Activated T-cell treated with anti-CD3 and anti-CD28 coated beads, Interleukin-2, amount 50 U/mL, for 4 hours (primary cell): ENCODE results near the gene SYT17. TPM values are rescaled to one million over a fixed set of nuclear protein-coding genes. Genes with fewer than 3 reads are reported as not detected.

Experiments
- ATAC-seq, 2 donors: fragments of 200-7000 bp; cut with Tn5 transposase; one replicate each; pipeline ENCODE4 v1.10.0; 2021
- DNase-seq: peaks from one replicate; pipeline ENCODE4 v3.0.0-alpha.2; 2020
- H3K27me3 Mint-ChIP-seq: one replicate; pipeline ENCODE4 v1.8.0; 2021; ENCODE audit warnings: low read depth, mixed read lengths
- H3K36me3 Mint-ChIP-seq: one replicate; pipeline ENCODE4 v1.8.0; 2022; ENCODE audit warnings: mixed read lengths; ENCODE audit not compliant: insufficient read depth
- H3K4me1 Mint-ChIP-seq: one replicate; pipeline ENCODE4 v1.8.0; 2021; ENCODE audit warnings: low read depth, mixed read lengths
- H3K4me3 Mint-ChIP-seq: one replicate; pipeline ENCODE4 v1.8.0; 2021; ENCODE audit warnings: mild to moderate bottlenecking, moderate library complexity, mixed read lengths
- H3K9me3 Mint-ChIP-seq: one replicate; pipeline ENCODE4 v1.8.0; 2021; ENCODE audit warnings: mixed read lengths
- total RNA-seq, 3 donors: library from RNA; stranded (reverse); gene quantifications; one replicate each; pipeline ENCODE4 v1.2.1, GENCODE V29; 2021

Gene SYT17
- total RNA-seq, 3 donors from 2014 or later, result 0.19 to 0.30 (median 0.29) TPM

GRCh38 chr16:19151310-19151709, 16.7 kb upstream of the SYT17 start:
- H3K36me3 Mint-ChIP-seq, result no peaks in the 10 kb centered on the region
- H3K4me3 Mint-ChIP-seq, result no peak overlapping the region
- H3K4me1 Mint-ChIP-seq, result no peaks in the 10 kb centered on the region
- DNase-seq (no peak), ATAC-seq (no peak)
- H3K9me3 Mint-ChIP-seq, result peaks cover 7% of the 10 kb centered on the region
- peaks cover 14% of the 10 kb centered on the region for H3K27me3 Mint-ChIP-seq

- no peaks in the 10 kb centered on the region for H3K36me3 Mint-ChIP-seq
- ATAC-seq, result no peak
- H3K4me3 Mint-ChIP-seq, result no peak overlapping the region
- H3K27me3 Mint-ChIP-seq, result peaks cover 16% of the 10 kb centered on the region
- peaks cover 11% of the 10 kb centered on the region for H3K9me3 Mint-ChIP-seq
- DNase-seq, result no peak
- no peaks in the 10 kb centered on the region for H3K4me1 Mint-ChIP-seq
Measured at GRCh38 chr16:19152042-19152441, 16.0 kb upstream of the SYT17 start.

- H3K4me3 Mint-ChIP-seq, result no peak overlapping the region
- H3K27me3 Mint-ChIP-seq, result peaks cover 16% of the 10 kb centered on the region
- no peak for DNase-seq
- ATAC-seq, result no peak
- peaks cover 7% of the 10 kb centered on the region for H3K9me3 Mint-ChIP-seq
- no peaks in the 10 kb centered on the region for H3K36me3 Mint-ChIP-seq
- no peaks in the 10 kb centered on the region for H3K4me1 Mint-ChIP-seq
Measured at GRCh38 chr16:19153876-19154275, 14.2 kb upstream of the SYT17 start.

GRCh38 chr16:19162085-19162484, 6.0 kb upstream of the SYT17 start:
- H3K4me1 Mint-ChIP-seq, result no peaks in the 10 kb centered on the region
- H3K27me3 Mint-ChIP-seq, result peaks cover 4% of the 10 kb centered on the region
- H3K36me3 Mint-ChIP-seq, result no peaks in the 10 kb centered on the region

GRCh38 chr16:19163215-19163614, 4.8 kb upstream of the SYT17 start:
- no peaks in the 10 kb centered on the region for H3K36me3 Mint-ChIP-seq
- no peaks in the 10 kb centered on the region for H3K4me1 Mint-ChIP-seq
- peaks cover 5% of the 10 kb centered on the region for H3K9me3 Mint-ChIP-seq
- H3K27me3 Mint-ChIP-seq, result peaks cover 5% of the 10 kb centered on the region
- no peak for ATAC-seq
- no peak overlapping the region for H3K4me3 Mint-ChIP-seq
- no peak for DNase-seq

More at GRCh38 chr16:19162085-19162484, 6.0 kb upstream of the SYT17 start:
- no peak for DNase-seq
- no peak for ATAC-seq
- Mint-ChIP-seq H3K9me3 (peaks cover 5% of the 10 kb centered on the region), H3K4me3 (no peak overlapping the region)

GRCh38 chr16:19164285-19164684, 3.8 kb upstream of the SYT17 start:
- Mint-ChIP-seq H3K27me3 (peaks cover 7% of the 10 kb centered on the region), H3K9me3 (peaks cover 5% of the 10 kb centered on the region), H3K4me3 (no peak overlapping the region), H3K36me3 (no peaks in the 10 kb centered on the region), H3K4me1 (no peaks in the 10 kb centered on the region)
- DNase-seq (no peak), ATAC-seq (no peak)

DNA sequence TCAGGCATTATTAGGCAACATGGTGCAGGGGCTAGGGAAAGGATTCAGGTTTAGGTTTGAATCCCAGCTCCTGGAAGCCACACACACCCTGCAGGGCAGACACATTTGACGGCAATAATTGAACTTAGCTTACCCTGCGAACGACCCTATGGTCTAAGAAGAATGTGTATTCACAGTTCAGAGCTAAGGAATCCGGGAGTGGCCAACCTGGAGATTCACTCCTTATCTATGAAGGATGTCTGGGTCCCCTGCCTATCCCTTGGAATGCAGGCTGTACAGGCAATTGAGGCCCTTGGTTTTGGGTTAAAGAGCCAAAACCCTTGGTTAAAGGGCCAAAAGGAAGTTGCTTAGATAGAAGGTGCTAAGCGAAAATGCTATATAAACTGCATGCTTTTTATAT, 2.9 kb upstream of the SYT17 start:
- H3K27me3 Mint-ChIP-seq, result peaks cover 15% of the 10 kb centered on the region
- H3K4me3 Mint-ChIP-seq, result no peak overlapping the region
- no peak for DNase-seq
- ATAC-seq, result no peak
- H3K4me1 Mint-ChIP-seq, result no peaks in the 10 kb centered on the region
- H3K9me3 Mint-ChIP-seq, result peaks cover 5% of the 10 kb centered on the region
- no peaks in the 10 kb centered on the region for H3K36me3 Mint-ChIP-seq

GRCh38 chr16:19166500-19166899, 1.5 kb upstream of the SYT17 start:
- Mint-ChIP-seq H3K36me3 (no peaks in the 10 kb centered on the region), H3K4me1 (no peaks in the 10 kb centered on the region), H3K4me3 (no peak overlapping the region), H3K27me3 (peaks cover 18% of the 10 kb centered on the region), H3K9me3 (peaks cover 5% of the 10 kb centered on the region)
- no peak for ATAC-seq
- DNase-seq, result no peak

DNA sequence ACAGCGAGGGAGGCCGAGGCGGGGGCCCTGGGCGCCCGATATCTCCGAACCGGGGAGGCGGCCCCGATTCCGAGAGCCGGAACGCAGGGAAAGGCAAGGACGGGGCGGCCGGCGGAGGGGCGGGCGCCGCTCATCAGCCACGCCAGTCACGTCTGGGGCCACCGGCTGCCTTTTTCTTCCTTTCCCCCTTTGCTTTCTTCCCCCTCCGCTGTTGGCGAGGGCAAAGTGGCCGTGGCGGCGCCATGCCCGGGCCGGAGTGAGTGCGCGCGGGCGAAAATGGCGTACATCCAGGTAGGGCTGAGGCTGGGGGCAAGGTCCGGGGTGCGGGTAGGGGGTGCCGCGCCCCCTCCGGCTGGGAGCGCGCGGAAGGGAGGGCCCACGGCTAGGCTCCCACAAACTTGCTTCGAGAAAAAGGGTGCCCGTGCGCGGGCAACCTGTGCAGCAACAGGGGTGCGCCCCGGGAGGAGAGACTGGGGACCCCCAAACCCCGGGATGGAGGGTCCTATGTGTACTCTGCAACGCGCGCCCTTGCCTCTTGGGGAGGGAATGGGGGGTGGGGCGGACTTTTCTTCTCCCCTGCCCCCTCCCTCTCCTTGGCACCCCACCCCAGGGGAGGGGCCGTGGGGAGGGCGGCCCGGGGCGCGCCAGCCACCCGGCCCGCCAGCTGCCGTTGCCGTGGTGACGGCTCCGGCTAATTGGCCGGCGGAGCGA, 486 bp downstream of the SYT17 start:
- DNase-seq (no peak), ATAC-seq (no peak)
- Mint-ChIP-seq H3K27me3 (peaks cover 24% of the 10 kb centered on the region), H3K9me3 (no peaks in the 10 kb centered on the region), H3K4me3 (no peak overlapping the region), H3K4me1 (no peaks in the 10 kb centered on the region), H3K36me3 (no peaks in the 10 kb centered on the region)

GRCh38 chr16:19169082-19169639, 1.1 kb downstream of the SYT17 start:
- no peaks in the 10 kb centered on the region for H3K9me3 Mint-ChIP-seq
- H3K36me3 Mint-ChIP-seq, result no peaks in the 10 kb centered on the region
- ATAC-seq (no peak), DNase-seq (no peak)
- no peaks in the 10 kb centered on the region for H3K4me1 Mint-ChIP-seq
- no peak overlapping the region for H3K4me3 Mint-ChIP-seq
- H3K27me3 Mint-ChIP-seq, result peaks cover 28% of the 10 kb centered on the region

GRCh38 chr16:19170043-19170655, 2.1 kb downstream of the SYT17 start:
- Mint-ChIP-seq H3K4me1 (no peaks in the 10 kb centered on the region), H3K4me3 (no peak overlapping the region), H3K36me3 (no peaks in the 10 kb centered on the region), H3K9me3 (no peaks in the 10 kb centered on the region), H3K27me3 (peaks cover 31% of the 10 kb centered on the region)
- DNase-seq (no peak), ATAC-seq (no peak)

DNA sequence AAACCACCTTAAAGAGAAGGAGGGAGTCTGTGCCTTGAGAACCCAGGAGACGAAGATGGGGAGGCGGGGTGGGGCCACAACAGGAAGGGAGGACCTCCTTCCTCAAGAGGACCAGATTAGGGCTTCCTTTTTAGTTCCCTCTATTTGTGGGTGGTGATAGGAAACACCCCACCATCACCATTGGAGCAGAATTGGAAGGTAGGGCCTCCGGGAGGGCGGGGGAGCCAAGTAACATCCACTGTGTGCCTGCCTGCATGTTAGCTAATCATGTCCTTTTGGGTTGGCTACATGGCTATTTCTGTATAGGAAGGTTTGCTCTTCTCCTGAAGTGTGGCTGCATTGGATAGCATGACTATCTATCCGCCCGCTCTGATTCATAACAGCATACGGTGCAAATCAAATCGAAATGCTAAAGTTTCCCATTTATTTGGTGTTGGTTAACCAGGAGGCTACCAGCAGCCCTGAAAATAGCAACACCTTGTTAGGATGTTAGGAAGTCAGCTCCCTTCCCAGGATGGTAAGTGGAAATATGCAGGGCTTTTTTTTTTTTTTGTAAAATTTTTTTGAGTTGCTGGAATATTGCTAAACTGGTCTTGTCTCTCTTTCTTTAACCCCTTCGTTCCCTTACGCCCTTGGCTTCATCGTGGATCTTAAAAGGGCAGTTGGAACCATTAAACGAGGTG, 4.2 kb downstream of the SYT17 start:
- DNase-seq (no peak), ATAC-seq (no peak)
- H3K4me1 Mint-ChIP-seq, result no peaks in the 10 kb centered on the region
- H3K4me3 Mint-ChIP-seq, result no peak overlapping the region
- H3K36me3 Mint-ChIP-seq, result no peaks in the 10 kb centered on the region
- H3K9me3 Mint-ChIP-seq, result no peaks in the 10 kb centered on the region
- peaks cover 28% of the 10 kb centered on the region for H3K27me3 Mint-ChIP-seq

DNA sequence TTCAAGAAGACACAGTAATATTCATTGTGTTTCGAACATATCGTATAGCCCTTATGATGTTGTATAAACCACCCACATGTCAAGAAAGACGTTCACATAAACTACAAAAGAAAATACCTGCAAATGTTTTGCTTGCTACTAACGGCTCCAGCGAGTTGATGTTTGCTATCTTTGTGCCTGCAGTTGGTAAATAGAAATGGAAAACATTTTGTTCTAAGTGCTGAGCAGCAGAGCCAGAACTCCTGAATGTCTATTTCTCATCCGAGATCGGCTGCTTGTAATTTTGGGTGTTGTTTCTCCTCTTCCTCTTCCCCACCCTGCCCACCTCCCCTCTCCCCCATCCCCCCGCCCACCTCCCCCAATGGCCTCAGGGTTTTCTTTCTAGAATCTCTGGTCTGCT, 5.0 kb downstream of the SYT17 start:
- peaks cover 28% of the 10 kb centered on the region for H3K27me3 Mint-ChIP-seq
- DNase-seq (no peak), ATAC-seq (no peak)
- H3K9me3 Mint-ChIP-seq, result no peaks in the 10 kb centered on the region
- no peaks in the 10 kb centered on the region for H3K4me1 Mint-ChIP-seq
- H3K36me3 Mint-ChIP-seq, result no peaks in the 10 kb centered on the region
- no peak overlapping the region for H3K4me3 Mint-ChIP-seq

DNA sequence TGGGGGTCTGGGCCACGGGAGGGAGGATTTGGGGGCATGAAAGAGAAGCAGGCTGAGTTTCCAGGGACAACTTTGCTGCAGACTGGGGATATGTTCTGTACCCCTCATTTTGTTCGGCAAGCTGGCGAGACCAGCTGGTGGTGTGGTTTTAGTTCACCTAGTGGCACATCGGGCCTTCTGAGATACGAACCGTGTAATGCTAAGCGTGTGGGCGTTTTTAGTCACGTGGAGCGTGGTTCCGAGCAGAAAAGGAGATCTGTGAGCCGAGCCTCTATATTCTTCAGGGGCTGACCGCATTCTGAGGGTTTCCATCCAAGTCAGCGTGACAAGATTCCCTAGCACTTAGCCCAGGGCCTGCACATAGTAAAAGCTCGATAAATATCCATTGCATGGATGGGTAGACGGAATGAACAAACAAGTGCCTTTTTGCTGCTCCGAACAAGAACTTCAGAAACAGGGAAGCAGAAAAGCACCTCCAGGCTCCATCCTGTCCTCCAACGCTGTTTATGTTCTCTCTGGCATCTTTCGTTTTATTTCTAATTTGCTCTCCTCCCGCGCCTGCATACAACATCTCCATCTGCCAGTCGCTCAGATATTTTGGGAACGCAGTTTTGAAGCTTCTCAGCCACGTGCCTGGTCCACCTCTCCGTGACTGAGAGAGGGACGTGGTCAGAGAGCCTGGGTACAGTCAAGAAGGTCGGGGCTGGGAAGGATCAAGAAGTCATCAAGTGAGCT, 5.8 kb downstream of the SYT17 start:
- Mint-ChIP-seq H3K9me3 (no peaks in the 10 kb centered on the region), H3K36me3 (no peaks in the 10 kb centered on the region), H3K27me3 (peaks cover 30% of the 10 kb centered on the region), H3K4me3 (no peak overlapping the region), H3K4me1 (no peaks in the 10 kb centered on the region)
- ATAC-seq, result no peak
- no peak for DNase-seq
